HEK293 (cell line): ENCODE results near the gene MGMT.
A peak's percentile ranks its signal among the peaks of the same experiment; 100 is the strongest.

Source experiments
- CTCF ChIA-PET: fragments of 350-600 bp; formaldehyde crosslinking; extraction: SDS; loops from one replicate; lab custom pipeline; 2021; ENCODE audit warnings: antibody characterized with exemption; lab: Yijun Ruan, JAX
- POLR2A ChIA-PET: fragments of 300-600 bp; formaldehyde crosslinking; extraction: SDS; loops from one replicate; lab custom pipeline; 2020; ENCODE audit warnings: antibody characterized with exemption, inconsistent platforms; lab: Yijun Ruan, JAX
- H3K27ac ChIP-seq: fragments of 200-500 bp; sonication (Bioruptor generic); 2 replicates; pipeline ENCODE4 v1.5.1; 2014; ENCODE audit warnings: low read depth, low read length, control low read depth, inconsistent platforms; ENCODE audit errors: extremely low read depth
- H3K36me3 ChIP-seq, 2 experiments: fragments of 200-500 bp in 1 of 2; sonication (Bioruptor generic) in 1 of 2; 1 replicate in 1 of 2; 2 replicates in 1 of 2; pipeline ENCODE4 v1.5.1; 2014 to 2017; ENCODE audit warnings: inconsistent platforms in 2 of 2, low read length in 2 of 2; ENCODE audit not compliant: control insufficient read depth in 2 of 2, insufficient read depth in 1 of 2
- H3K4me1 ChIP-seq: fragments of 200-500 bp; sonication (Bioruptor generic); 2 replicates; pipeline ENCODE4 v1.5.1; 2014; ENCODE audit warnings: mild to moderate bottlenecking, low read length, inconsistent platforms; ENCODE audit not compliant: control insufficient read depth, insufficient read depth
- H3K4me3 ChIP-seq: 2 replicates; pipeline ENCODE4 v1.5.1; 2011; ENCODE audit warnings: low read depth, mild to moderate bottlenecking, control low read depth, low read length, moderate library complexity
- H3K9me3 ChIP-seq: fragments of 200-500 bp; sonication (Bioruptor generic); 2 replicates; pipeline ENCODE4 v1.5.1; 2014; ENCODE audit warnings: low read depth, low read length, inconsistent platforms; ENCODE audit not compliant: control insufficient read depth, insufficient read depth
- KLF16 ChIP-seq: fragments of 450-650 bp; formaldehyde crosslinking; IDR thresholded peaks from 2 replicates; pipeline ENCODE4 v1.5.1; 2017; ENCODE audit warnings: missing biosample characterization, missing genetic modification characterization
- MYNN ChIP-seq: fragments of 450-650 bp; formaldehyde crosslinking; IDR thresholded peaks from 2 replicates; pipeline ENCODE4 v1.5.1; 2016; ENCODE audit warnings: missing biosample characterization, missing genetic modification characterization, borderline replicate concordance
- OVOL3 ChIP-seq: fragments of 450-650 bp; formaldehyde crosslinking; IDR thresholded peaks from 2 replicates; pipeline ENCODE4 v1.5.1; 2016; ENCODE audit warnings: missing biosample characterization, missing genetic modification characterization
- SCRT2 ChIP-seq: fragments of 450-650 bp; formaldehyde crosslinking; IDR thresholded peaks from 2 replicates; pipeline ENCODE4 v1.5.1; 2016; ENCODE audit warnings: missing biosample characterization, missing genetic modification characterization
- ZNF214 ChIP-seq: fragments of 450-650 bp; formaldehyde crosslinking; IDR thresholded peaks from 2 replicates; pipeline ENCODE4 v1.5.1; 2017; ENCODE audit warnings: missing biosample characterization, mild to moderate bottlenecking, missing genetic modification characterization, borderline replicate concordance
- ZNF248 ChIP-seq: fragments of 450-650 bp; formaldehyde crosslinking; IDR thresholded peaks from 2 replicates; pipeline ENCODE4 v1.5.1; 2017; ENCODE audit warnings: missing biosample characterization, missing genetic modification characterization
- ZNF335 ChIP-seq: fragments of 450-650 bp; formaldehyde crosslinking; conservative IDR thresholded peaks from 2 replicates; pipeline ENCODE4 v1.5.1; 2016; ENCODE audit warnings: missing biosample characterization, missing genetic modification characterization
- ZNF354C ChIP-seq: fragments of 450-650 bp; formaldehyde crosslinking; IDR thresholded peaks from 2 replicates; pipeline ENCODE4 v1.5.1; 2016; ENCODE audit warnings: missing biosample characterization, missing genetic modification characterization, low read depth, borderline replicate concordance
- ZNF391 ChIP-seq: fragments of 450-650 bp; formaldehyde crosslinking; IDR thresholded peaks from 2 replicates; pipeline ENCODE4 v1.5.1; 2016; ENCODE audit warnings: low read depth, missing biosample characterization, missing genetic modification characterization, borderline replicate concordance
- ZNF707 ChIP-seq: fragments of 450-650 bp; formaldehyde crosslinking; IDR thresholded peaks from 2 replicates; pipeline ENCODE4 v1.5.1; 2016; ENCODE audit warnings: missing biosample characterization, missing genetic modification characterization
- ZSCAN16 ChIP-seq: fragments of 450-650 bp; formaldehyde crosslinking; IDR thresholded peaks from 2 replicates; pipeline ENCODE4 v1.5.1; 2016; ENCODE audit warnings: missing biosample characterization, missing genetic modification characterization
- TF ChIP-seq, protein P1 (sequence below): fragments of 450-650 bp; IDR thresholded peaks from 2 replicates; pipeline ENCODE4 v1.5.1; 2018; ENCODE audit warnings: missing biosample characterization, mild to moderate bottlenecking, missing genetic modification characterization
- TF ChIP-seq, protein P2 (sequence below): fragments of 450-650 bp; formaldehyde crosslinking; IDR thresholded peaks from 2 replicates; pipeline ENCODE4 v1.5.1; 2016; ENCODE audit warnings: missing biosample characterization, missing genetic modification characterization, borderline replicate concordance

The MGMT gene

DNA sequence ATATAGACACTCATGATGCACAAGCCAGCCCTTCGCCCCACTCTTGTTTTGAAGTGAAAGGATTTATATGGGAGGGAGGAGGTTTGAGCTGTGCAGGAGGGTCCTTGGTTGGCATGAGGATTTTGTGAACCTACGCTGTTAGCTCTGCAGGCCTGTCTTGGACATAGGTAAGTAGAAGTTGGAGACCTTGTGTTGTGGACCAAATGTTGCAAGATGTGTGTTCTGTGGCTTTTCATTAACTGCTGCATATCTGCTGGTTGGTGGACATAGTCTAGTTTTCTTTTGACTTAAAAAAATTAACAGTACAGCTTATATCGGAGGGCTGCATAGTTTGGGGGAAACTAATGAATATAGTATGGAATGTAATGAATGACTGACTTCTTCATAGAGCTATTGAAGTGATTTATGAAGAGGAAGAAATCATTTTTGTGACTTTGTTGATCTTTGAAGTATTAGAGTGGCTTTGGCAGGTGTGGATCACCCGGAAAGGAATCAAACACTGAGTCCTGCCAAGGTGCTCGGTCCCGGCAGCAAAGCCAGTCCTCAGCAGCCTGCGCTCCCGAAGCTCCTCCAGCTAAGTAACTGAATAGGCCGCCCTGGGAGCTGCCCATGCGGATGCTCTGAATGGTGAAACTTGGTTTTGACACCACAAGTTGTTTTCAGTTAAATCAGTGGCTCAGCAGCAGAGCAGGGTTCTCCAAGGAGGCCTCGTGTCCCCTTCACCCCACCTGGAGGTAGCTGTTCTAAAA lies 3.2 kb downstream of the MGMT start:
- no peaks in the 10 kb centered on the region for H3K9me3 ChIP-seq
- POLR2A ChIA-PET, result no interaction called here
- no peak overlapping the region for H3K4me3 ChIP-seq

DNA sequence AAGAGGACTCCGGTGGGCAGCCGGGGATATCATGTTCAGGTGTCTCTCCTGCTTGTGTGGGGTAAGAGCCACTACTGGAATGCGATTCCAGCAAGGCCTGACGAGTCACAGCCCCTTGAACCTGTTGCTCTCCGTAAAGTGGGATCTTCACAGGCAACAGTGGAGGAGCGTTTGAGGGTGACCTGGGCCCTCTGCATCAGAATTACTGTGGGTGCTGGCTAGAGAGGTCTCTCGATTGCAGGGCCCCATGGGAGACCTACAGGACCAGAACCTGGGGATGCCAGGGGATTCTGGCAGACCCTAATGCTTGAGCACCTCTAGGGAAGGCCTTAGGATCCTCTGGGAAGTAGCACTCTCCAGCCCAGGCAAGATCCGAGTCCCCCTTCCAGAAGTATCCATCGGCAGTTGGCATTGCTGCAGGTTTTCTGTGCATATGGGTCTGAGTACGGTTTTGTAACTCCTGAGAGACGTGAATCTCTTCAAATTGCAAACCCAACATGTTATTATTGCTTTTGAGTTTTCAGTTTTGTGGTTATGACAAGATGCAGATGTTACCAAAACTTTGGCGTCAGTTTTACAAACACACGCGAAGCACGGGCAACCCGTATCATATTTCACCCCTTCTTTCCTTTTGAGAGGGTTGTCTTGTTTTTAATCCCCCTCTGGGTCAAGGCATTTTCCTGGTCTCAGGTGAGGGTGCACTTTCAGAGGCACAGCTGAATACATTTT lies 4.6 kb downstream of the MGMT start:
- ChIA-PET POLR2A (no interaction called here), CTCF (no interaction called here)
- TF ChIP-seq OVOL3 (tag by site-specific recombination), result no peak
- TF ChIP-seq SCRT2 (tag by site-specific recombination), result peak; percentile 54; the same call in 1 of the 2 replicates
- H3K4me1 ChIP-seq, result no peaks in the 10 kb centered on the region; the same call in 1 of the 2 replicates
- no peaks in the 10 kb centered on the region for H3K9me3 ChIP-seq
- H3K27ac ChIP-seq, result no peak overlapping the region
- peaks cover 0 to 2% of the 10 kb centered on the region in 2 experiments; a peak in 2 of 3 replicates for H3K36me3 ChIP-seq
- H3K4me3 ChIP-seq, result no peak overlapping the region

More for the DNA sequence above, 3.2 kb downstream of the MGMT start:
- CTCF ChIA-PET, result interaction anchor here (0.6 kb wide), 1 partner anchor 422 kb away, joined by 3 read pairs; no protein-coding TSS in a partner anchor
- no peak overlapping the region for H3K27ac ChIP-seq
- TF ChIP-seq, protein P1, sequence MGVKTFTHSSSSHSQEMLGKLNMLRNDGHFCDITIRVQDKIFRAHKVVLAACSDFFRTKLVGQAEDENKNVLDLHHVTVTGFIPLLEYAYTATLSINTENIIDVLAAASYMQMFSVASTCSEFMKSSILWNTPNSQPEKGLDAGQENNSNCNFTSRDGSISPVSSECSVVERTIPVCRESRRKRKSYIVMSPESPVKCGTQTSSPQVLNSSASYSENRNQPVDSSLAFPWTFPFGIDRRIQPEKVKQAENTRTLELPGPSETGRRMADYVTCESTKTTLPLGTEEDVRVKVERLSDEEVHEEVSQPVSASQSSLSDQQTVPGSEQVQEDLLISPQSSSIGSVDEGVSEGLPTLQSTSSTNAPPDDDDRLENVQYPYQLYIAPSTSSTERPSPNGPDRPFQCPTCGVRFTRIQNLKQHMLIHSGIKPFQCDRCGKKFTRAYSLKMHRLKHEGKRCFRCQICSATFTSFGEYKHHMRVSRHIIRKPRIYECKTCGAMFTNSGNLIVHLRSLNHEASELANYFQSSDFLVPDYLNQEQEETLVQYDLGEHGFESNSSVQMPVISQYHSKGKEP (tag by site-specific recombination), result no peak
- TF ChIP-seq, protein P2, sequence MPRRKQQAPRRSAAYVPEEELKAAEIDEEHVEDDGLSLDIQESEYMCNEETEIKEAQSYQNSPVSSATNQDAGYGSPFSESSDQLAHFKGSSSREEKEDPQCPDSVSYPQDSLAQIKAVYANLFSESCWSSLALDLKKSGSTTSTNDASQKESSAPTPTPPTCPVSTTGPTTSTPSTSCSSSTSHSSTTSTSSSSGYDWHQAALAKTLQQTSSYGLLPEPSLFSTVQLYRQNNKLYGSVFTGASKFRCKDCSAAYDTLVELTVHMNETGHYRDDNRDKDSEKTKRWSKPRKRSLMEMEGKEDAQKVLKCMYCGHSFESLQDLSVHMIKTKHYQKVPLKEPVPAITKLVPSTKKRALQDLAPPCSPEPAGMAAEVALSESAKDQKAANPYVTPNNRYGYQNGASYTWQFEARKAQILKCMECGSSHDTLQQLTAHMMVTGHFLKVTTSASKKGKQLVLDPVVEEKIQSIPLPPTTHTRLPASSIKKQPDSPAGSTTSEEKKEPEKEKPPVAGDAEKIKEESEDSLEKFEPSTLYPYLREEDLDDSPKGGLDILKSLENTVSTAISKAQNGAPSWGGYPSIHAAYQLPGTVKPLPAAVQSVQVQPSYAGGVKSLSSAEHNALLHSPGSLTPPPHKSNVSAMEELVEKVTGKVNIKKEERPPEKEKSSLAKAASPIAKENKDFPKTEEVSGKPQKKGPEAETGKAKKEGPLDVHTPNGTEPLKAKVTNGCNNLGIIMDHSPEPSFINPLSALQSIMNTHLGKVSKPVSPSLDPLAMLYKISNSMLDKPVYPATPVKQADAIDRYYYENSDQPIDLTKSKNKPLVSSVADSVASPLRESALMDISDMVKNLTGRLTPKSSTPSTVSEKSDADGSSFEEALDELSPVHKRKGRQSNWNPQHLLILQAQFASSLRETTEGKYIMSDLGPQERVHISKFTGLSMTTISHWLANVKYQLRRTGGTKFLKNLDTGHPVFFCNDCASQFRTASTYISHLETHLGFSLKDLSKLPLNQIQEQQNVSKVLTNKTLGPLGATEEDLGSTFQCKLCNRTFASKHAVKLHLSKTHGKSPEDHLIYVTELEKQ (tag by site-specific recombination), result no peak
- TF ChIP-seq ZNF354C (tag by site-specific recombination) (no peak), MYNN (tag by site-specific recombination) (no peak), ZNF707 (no peak), KLF16 (tag by site-specific recombination) (no peak), ZNF335 (tag by site-specific recombination) (no peak), ZNF248 (tag by site-specific recombination) (no peak), ZSCAN16 (tag by site-specific recombination) (no peak), ZNF391 (no peak), ZNF214 (tag by site-specific recombination) (no peak)
- TF ChIP-seq, all 188 proteins: peak for 0
- peaks cover 3% of the 10 kb centered on the region for H3K4me1 ChIP-seq
- H3K36me3 ChIP-seq, result peaks cover 0 to 2% of the 10 kb centered on the region in 2 experiments; a peak in 2 of 3 replicates
